Activated CD4-positive, alpha-beta T cell treated with anti-CD3 and anti-CD28 coated beads for 36 hours (primary cell): ENCODE data around the gene ALS2. TPM values are rescaled to one million over a fixed set of nuclear protein-coding genes. Genes with fewer than 3 reads are reported as not detected.

Experiments used
- total RNA-seq, 2 experiments: library from RNA; stranded (reverse); gene quantifications; one replicate each; pipeline ENCODE4 v1.2.3, GENCODE V29; 2021

Gene ALS2
- total RNA-seq, 2 experiments from 2014 or later: 12.3 to 12.4 TPM

Other genes with a start within 250 kb of the ALS2 start
- 10 to 100 TPM; 11.5 to 12.5 TPM for gene TMEM237, start 137.4 kb downstream of the ALS2 start, total RNA-seq
- not detected for gene MPP4, start 82.3 kb downstream of the ALS2 start, total RNA-seq
- gene CDK15, start 25.6 kb upstream of the ALS2 start, total RNA-seq: not detected